GM21737 (cell line): Measurements from ENCODE around the gene LGALS1.

Source experiments
- ATAC-seq: cut with Tn5 transposase; IDR thresholded peaks from one replicate; pipeline ENCODE4 v1.9.1; 2021; ENCODE audit warnings: mild to moderate bottlenecking, moderate library complexity; ENCODE audit not compliant: unreplicated experiment

LGALS1 gene

GRCh38 chr22:37674951-37675929, at the start of gene LGALS1:
LGALS1 (plus strand) TSS chr22:37675636; CDS start chr22:37675703, 67 bp downstream.
- ATAC-seq, result peak; percentile 49

DNA sequence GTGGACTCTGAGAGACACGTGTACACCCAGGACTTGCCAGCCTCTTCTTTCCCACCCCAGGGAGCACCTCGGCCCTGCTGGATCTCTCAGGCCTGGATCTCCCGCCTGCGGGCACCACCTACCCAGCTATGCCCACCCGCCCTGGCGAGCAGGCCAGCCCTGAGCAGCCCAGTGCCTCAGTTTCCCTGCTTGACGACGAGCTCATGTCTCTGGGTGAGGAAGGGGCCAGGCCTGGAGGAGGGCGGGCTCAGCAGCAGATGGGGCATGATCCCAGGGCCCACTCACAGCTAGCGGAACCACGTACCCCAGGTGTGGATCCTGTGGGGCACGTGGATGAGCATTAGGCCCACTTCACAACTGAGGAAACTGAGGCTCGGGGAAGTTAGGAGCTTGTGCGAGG, 49.7 kb upstream of the LGALS1 start:
- no peak for ATAC-seq

GRCh38 chr22:37626144-37626543, 49.3 kb upstream of the LGALS1 start:
- no peak for ATAC-seq

DNA sequence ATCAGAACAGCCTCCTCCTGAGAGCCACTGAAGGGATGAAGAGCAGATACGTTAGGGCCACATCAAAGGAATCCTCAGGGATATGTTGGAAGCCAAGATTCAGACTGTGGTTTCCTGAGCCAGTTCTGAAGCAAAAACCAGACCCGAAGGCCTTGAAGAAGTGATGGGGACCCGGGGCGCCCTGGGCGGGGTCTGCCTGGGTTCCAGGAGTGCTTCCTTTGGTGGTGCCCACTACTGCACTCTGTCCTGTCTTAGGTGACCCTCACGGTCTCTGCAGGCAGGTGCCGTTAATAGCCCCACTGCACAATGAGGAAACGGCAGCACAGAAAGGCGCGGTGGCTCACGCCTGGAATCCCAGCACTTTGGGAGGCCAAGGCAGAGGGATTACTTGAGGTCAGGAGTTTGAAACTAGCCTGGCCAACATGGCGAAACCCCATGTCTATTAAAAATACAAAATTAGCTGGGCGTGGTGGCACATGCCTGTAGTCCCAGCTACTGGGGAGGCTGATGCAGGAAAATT, 48.8 kb upstream of the LGALS1 start:
- no peak for ATAC-seq

DNA sequence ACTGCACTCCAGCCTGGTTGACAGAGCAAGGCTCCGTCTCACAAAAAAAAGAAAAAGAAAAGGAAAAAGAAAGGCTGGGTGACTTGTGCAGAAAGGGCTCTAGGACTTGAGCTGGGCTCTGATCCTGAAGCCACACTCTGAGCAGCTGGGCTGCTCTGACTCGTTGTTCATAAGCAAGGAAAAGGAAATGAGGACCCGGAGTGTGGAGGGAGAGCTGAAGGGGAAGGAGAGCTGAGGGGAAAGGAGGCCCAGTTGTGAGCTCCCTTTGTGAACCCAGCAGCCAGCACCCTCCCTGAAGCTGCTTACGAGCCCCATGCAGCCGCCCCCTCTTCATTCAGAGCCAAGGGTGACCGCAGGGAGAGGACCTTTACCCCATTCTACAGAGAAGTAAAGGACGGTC, 48.3 kb upstream of the LGALS1 start:
- ATAC-seq, result no peak

DNA sequence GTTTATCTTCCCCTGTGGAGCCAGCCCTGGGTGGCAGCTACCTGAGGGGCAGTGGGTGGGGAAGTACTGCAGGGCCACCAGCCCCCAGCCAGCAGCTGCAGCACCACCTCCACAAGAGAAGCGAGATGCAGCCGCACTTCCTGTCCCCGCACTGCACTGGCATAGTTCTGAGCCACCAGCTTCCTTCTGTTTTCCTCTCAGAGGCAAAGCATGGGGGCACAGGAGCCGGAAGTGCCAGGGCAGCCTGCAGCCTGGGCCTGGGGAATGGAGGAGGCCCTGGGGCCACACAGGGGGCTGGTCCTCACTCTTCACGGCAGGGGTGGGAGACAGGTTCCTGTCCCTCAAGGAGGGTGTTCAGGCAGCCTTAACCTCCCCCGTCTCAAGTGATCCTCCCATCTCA, 47.9 kb upstream of the LGALS1 start:
- no peak for ATAC-seq

DNA sequence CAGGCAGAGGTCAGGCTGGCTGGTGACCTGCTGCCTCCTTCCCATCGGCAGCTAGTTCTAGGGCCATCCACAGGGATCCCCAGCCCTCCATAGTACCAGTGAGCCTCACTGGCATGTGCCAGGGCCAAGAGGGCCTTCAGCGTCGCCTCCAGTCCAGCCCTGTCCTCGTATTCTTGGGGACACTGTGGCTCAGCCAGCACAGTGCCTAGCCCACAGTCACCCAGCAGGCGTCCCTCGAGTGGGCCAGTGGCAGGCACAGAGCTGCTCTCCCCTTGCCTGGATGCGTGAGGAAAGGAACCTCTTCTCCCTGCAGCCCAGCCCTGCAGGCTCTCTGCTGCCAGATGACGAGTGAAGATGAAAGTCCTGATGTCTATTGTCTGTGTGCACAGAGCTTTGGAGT, 46.6 kb upstream of the LGALS1 start:
- no peak for ATAC-seq

- ATAC-seq, result no peak
Measured at GRCh38 chr22:37629928-37630327, 45.5 kb upstream of the LGALS1 start.

DNA sequence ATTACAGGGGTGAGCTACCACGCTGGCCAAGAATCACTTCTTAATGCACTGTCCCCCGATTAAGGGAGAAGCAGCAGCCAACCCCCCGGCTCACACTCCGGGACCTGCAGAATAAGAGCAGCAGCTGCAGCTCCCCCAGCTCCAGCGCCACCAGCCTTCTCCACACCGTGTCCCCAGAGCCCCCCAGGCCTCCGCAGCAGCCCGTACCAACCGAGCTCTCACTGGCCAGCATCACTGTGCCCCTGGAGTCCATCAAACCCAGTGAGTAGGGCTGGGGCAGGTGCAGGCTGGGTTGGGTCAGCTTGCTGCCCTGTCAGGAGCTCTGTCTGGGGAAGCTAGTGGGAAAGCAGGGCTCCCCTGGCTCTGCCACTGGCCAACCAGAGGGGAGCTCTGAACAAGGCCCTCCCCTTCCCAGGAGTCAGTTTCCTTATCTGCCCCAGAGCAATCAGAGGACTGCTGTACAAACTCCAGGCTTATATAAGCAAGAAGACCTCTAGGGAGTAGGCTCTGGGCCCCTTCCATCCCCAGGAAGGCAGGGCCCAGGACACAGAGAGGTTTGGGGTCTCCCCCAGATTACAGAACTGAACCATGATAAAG, 44.5 kb upstream of the LGALS1 start:
- no peak for ATAC-seq

DNA sequence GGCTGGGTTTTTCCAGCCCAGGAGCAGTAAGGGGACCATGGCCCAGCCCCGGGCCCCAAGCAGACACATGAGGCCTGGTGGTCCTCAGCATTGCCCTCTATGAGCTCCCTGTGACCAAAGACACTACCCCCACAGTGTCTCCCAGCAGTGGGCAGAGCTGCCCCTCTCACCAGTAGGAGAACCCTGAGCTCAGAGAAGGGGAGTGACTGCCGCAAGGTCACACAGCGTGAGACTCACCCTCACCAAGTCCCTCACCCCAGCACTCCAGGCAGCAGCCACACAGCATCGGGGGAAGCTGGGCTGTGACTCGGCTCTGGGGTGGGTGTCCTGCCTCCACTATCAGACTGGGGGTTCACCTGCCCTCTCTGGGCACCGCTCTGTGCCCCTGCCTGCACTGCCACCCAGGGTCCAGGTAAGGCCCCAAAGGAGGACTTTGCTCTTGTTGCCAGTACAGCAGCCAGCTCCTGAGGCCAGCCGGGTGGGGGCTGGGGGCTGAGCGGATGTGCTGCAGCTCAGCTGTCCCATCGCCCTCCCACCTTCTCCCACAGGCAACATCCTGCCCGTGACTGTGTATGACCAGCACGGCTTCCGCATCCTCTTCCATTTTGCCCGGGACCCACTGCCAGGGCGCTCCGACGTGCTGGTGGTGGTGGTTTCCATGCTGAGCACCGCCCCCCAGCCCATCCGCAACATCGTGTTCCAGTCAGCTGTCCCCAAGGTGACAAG, 43.8 kb upstream of the LGALS1 start:
- no peak for ATAC-seq

- peak; percentile 10 for ATAC-seq
Measured at GRCh38 chr22:37632174-37633088, 43.0 kb upstream of the LGALS1 start.

- peak; percentile 49 for ATAC-seq
Measured at GRCh38 chr22:37633089-37633624, 42.3 kb upstream of the LGALS1 start.

DNA sequence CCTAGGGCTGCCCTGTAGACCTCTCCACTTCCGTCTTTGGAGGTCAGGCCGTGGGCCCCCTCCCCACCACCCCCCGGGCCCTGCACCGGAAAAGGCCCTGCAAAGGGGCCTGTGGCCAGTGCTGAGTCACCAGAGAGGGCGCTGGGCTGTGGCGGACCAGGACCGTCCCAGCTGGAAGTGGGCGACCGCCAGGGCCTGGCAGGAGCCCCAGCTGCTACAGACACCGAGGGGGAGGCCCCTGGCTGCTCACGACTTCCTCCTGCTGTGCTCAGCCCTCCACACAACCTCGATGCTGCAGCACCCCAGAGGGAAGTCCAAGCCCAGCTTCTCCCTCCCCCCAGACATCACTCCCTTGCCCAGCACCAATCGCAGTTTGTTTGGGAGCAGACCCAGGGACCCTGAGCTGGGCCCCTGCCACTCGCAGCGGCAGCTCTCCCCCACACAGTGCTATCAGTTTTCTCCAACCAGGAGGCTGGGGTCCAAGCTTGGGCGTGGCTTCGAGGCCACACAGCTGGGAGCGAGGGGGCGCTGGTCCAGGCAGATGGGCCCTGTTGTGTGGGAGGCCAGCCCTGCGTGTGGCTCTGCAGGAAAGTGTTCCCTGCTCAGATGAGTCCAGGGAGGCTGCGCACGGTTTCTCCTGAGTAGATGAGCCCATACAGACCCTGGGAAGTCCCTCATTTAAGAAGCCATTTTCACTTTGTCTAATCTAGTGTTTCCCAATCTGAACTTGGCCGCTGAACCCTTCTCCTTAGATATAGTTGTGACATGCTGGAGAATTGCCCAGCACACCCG, 41.6 kb upstream of the LGALS1 start:
- ATAC-seq, result peak; percentile 49

- no peak for ATAC-seq
Measured at GRCh38 chr22:37634417-37634924, 41.0 kb upstream of the LGALS1 start.

- ATAC-seq, result no peak
Measured at GRCh38 chr22:37635157-37635556, 40.3 kb upstream of the LGALS1 start.

DNA sequence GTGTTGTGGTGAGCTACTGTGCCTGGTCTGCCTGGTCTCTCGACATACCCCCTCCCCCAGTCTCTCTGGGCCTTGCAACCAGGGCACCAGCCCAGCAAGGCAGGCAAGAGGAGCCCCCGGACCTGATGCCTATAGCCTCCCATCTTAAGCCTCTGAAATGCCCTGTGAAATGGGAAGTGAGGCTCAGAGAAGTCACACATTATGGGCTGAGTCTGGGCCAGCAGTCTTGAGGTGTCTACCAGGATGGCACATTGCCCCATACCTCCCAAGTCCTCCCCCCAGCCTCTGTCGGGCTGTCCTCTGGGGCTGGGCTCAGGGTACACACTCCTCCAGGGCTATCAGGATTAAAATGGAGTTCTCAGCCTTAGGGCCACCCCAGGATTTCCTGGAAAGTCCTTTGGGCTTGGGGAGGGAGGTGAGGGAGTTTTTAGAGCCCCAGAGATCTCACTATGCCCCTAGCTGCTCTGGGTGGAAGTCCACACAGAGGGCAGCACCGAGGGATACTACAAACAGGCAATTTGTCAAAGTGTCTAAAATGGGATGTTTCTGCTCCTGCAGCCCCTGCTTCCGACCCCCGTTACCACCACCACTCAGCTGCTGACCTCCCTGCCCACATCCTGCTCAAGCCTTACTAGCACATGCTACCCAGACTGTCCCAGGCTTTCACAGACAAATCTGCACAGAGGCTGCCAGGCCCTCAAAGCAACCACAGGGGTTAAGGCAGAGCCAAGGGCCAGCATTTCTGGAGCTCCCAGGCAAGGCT, 39.1 kb upstream of the LGALS1 start:
- ATAC-seq, result no peak

DNA sequence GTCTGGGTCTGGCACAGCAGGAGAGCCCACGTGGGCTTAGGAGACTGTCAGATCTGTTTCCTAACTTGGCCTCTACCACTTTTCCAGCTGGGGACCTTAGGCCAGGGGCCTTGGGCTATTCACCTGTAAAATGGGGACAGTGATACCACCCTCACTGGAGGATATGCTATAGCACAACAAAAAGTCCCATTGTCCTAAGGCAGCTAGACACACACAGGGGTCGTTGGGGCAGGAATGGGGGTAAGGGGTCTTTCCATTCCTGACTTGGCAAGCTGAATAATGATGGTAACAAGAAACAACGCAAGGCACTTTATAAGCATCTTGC, 38.5 kb upstream of the LGALS1 start:
- no peak for ATAC-seq

- ATAC-seq, result no peak
Measured at GRCh38 chr22:37638391-37639069, 36.9 kb upstream of the LGALS1 start.
